NK-92 (cell line): ENCODE data around the gene CPNE9.

ENCODE experiments used
- DNase-seq: peaks from one replicate; lab custom pipeline; 2025; ENCODE audit not compliant: unreplicated experiment; lab: John Stamatoyannopoulos, UW

Gene CPNE9

GRCh38 chr3:9776896-9777693, 73.5 kb downstream of the CPNE9 start:
- no peak for DNase-seq

DNA sequence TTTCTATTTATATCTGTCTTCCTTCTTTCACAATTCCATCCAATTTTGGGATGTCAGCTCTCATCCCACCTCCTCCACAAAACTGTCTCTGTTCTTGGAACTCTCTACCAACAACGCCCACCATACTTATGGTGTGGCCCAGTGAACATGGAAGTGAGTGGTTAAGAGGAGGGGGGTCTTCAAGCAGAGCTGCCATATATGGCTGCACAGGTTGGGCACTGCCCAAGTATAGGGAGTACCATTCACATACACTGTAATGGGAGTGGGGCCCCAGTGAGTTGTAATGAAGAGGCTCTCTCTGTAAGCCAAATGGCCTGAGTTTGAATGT, 74.0 kb downstream of the CPNE9 start:
- DNase-seq, result no peak

GRCh38 chr3:9778143-9779074, 74.8 kb downstream of the CPNE9 start:
- no peak for DNase-seq

DNA sequence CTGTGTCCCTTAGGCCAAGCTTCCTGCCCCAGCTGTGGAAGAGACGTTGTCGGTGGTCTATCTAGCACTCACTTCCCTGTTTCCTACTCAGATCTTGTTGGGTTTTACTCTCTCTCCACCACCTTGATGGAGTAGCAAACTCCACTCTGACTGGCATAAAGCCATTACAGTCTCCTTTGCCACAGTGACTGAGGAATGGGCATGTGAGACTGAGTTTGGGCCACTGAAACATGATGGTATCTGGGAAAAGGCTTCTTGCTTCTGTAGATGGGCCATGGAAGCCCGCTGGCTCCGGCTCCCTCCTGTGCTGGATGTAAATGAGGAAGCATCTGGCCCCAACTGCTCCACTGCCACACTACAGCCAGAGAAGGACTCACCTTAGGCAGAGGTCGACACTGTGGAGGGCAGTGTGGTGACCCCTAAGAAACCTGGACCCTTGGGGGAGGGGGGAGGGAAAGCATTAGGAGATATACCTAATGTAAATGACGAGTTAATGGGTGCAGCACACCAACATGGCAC, 75.5 kb downstream of the CPNE9 start:
- DNase-seq, result no peak
